ENCODE data around the gene TENM3. TPM values are rescaled to one million over a fixed set of nuclear protein-coding genes. Genes with fewer than 3 reads are reported as not detected.

TENM3 gene
- total and polyA plus RNA-seq, 2 donors (not counting 3 experiments of a cell fraction or from before 2014, with no cell fraction given): 3.2 to 6.2 TPM

DNA sequence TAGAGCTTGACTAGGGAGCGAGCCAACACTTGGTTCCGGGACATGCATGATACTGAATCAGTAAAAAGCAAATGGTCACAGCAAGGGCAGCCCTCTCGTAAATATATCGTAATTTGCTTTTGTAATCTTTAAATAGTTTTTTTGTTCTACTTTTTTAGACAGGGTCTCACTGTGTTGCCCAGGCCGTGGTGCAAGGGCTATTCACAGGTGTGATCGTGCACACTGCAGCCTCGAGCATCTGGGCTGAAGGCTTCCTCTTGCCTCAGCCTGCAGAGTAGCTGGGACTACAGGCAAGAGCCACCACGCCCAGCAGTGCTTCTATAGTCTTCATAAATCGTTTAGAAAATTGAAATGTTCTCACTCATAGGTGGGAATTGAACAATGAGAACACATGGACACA, 309.7 kb downstream of the TENM3 start:
- no TSS peak for BruUV-seq (replicated peaks)
- no peak for DNase-seq (ENCODE audit: low read depth, low spot score)
- dilution Hi-C loops (cut with MboI; ENCODE audit: extremely low pct_ligation_motif_present, low sequenced_read_pairs) (no loop called here), intact Hi-C loops (cut with micrococcal nuclease) (no loop called here)
- H3K4me1 ChIP-seq (ENCODE audit: control insufficient read depth, extremely low read depth, insufficient read depth, low read length): no peaks in the 10 kb centered on the region
- no peaks in the 10 kb centered on the region for H3K9me1 ChIP-seq (replicated peaks; ENCODE audit: control insufficient read depth, extremely low read depth, insufficient read depth, low read length)
- ChIA-PET CTCF (no interaction called here), POLR2A (no interaction called here)
- H3K27ac ChIP-seq (ENCODE audit: insufficient read depth, low read depth, low read length): no peak overlapping the region
- H3K4me3 ChIP-seq (replicated peaks in 1 of 3; ENCODE audit: insufficient read depth in 1 of 3, low read depth in 1 of 3, low read length in 3 of 3): no peak overlapping the region
- TF ChIP-seq MYC (IDR thresholded peaks at IDR 0.05; ENCODE audit: low read depth, low read length): no peak
- TF ChIP-seq, protein P1, sequence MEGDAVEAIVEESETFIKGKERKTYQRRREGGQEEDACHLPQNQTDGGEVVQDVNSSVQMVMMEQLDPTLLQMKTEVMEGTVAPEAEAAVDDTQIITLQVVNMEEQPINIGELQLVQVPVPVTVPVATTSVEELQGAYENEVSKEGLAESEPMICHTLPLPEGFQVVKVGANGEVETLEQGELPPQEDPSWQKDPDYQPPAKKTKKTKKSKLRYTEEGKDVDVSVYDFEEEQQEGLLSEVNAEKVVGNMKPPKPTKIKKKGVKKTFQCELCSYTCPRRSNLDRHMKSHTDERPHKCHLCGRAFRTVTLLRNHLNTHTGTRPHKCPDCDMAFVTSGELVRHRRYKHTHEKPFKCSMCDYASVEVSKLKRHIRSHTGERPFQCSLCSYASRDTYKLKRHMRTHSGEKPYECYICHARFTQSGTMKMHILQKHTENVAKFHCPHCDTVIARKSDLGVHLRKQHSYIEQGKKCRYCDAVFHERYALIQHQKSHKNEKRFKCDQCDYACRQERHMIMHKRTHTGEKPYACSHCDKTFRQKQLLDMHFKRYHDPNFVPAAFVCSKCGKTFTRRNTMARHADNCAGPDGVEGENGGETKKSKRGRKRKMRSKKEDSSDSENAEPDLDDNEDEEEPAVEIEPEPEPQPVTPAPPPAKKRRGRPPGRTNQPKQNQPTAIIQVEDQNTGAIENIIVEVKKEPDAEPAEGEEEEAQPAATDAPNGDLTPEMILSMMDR (IDR thresholded peaks at IDR 0.05; ENCODE audit: extremely low read depth in 1 of 2, insufficient read depth in 1 of 2, low read depth in 1 of 2, low read length in 2 of 2): no peak
- no peak for TF ChIP-seq JUN (IDR thresholded peaks at IDR 0.05; ENCODE audit: borderline replicate concordance, insufficient read depth, insufficient read length, low read depth)
- no peak for TF ChIP-seq GATA2 (IDR thresholded peaks at IDR 0.05; ENCODE audit: insufficient read depth, insufficient read length, low read depth, low read length)
- no peak for TF ChIP-seq EZH2 (IDR thresholded peaks at IDR 0.05; ENCODE audit: borderline replicate concordance, low read depth, low read length, severe bottlenecking)
- no peak for TF ChIP-seq FOS (IDR thresholded peaks at IDR 0.05; ENCODE audit: borderline replicate concordance, insufficient read depth, low read length)
- TF ChIP-seq MAX (IDR thresholded peaks at IDR 0.05; ENCODE audit: insufficient read depth, insufficient read length): no peak
- TF ChIP-seq POLR2AphosphoS5 (IDR thresholded peaks at IDR 0.05; ENCODE audit: insufficient read depth, low read depth, low read length): no peak
- TF ChIP-seq POLR2A (IDR thresholded peaks at IDR 0.05; ENCODE audit: low read depth, low read length): no peak
- no peaks in the 10 kb centered on the region for H3K9me3 ChIP-seq (replicated peaks; ENCODE audit: control insufficient read depth, insufficient read depth, low read length)
- no peaks in the 10 kb centered on the region for H3K27me3 ChIP-seq (ENCODE audit: control insufficient read depth in 2 of 2, insufficient read depth in 2 of 2, low read length in 2 of 2)
- no peak overlapping the region for H2AFZ ChIP-seq (ENCODE audit: low read depth, low read length)
- no peaks in the 10 kb centered on the region for H3K79me2 ChIP-seq (ENCODE audit: control insufficient read depth, insufficient read depth, low read length)
- no peak overlapping the region for H3K9ac ChIP-seq (replicated peaks; ENCODE audit: extremely low read depth, insufficient read depth, low read length)
- no peak overlapping the region for H3K4me2 ChIP-seq (ENCODE audit: insufficient read depth, low read length)
- no peak for FAIRE-seq
- no peaks in the 10 kb centered on the region for H4K20me1 ChIP-seq (replicated peaks; ENCODE audit: control insufficient read depth, extremely low read depth, insufficient read depth, low read length)
- no peaks in the 10 kb centered on the region for H3K36me3 ChIP-seq (ENCODE audit: control insufficient read depth in 2 of 2, extremely low read depth in 1 of 2, insufficient read depth in 2 of 2, low read length in 2 of 2)
